IMR-90 (cell line): ENCODE measurements around the gene ZFP42. TPM values are rescaled to one million over a fixed set of nuclear protein-coding genes. Genes with fewer than 3 reads are reported as not detected.

Source experiments
- ATAC-seq: fragments of 200-7000 bp; cut with Tn5 transposase; 2 replicates; pipeline ENCODE4 v1.9.1; 2020; ENCODE audit warnings: low read depth, mild to moderate bottlenecking, moderate library complexity
- BruUV-seq: library from RNA; stranded (reverse); fragments of 400-500 nt; replicated peaks from 2 replicates; lab custom pipeline; 2021; lab: Mats Ljungman, UMichigan
- CTCF ChIA-PET: fragments of 300-600 bp; formaldehyde crosslinking; extraction: SDS; loops from one replicate; lab custom pipeline; 2021; ENCODE audit warnings: antibody characterized with exemption; lab: Yijun Ruan, JAX
- POLR2A ChIA-PET: fragments of 300-600 bp; sonication (Branson Sonifier 250); formaldehyde crosslinking; loops from one replicate; lab custom pipeline; 2022; ENCODE audit warnings: antibody characterized with exemption; ENCODE audit not compliant: unreplicated experiment; lab: Charles Lee
- DNase-seq: peaks from one replicate; pipeline ENCODE4 v3.0.0; 2013
- H2AFZ ChIP-seq: replicated peaks from 2 replicates; pipeline ENCODE3; 2013; ENCODE audit warnings: low read length, mild to moderate bottlenecking; ENCODE audit not compliant: poor library complexity
- H2AK5ac ChIP-seq: 2 replicates; pipeline ENCODE4 v1.6.1; 2013; ENCODE audit warnings: low read depth, low read length, inconsistent platforms
- H2AK9ac ChIP-seq: replicated peaks from 2 replicates; pipeline ENCODE3; 2013; ENCODE audit warnings: mild to moderate bottlenecking, low read depth, low read length, moderate library complexity; ENCODE audit not compliant: poor library complexity
- H2BK120ac ChIP-seq: 2 replicates; pipeline ENCODE4 v1.6.1; 2013; ENCODE audit warnings: low read depth, low read length, inconsistent platforms
- H2BK15ac ChIP-seq: 3 replicates; pipeline ENCODE4 v1.6.1; 2013; ENCODE audit warnings: low read depth, low read length, inconsistent platforms
- H2BK20ac ChIP-seq: 2 replicates; pipeline ENCODE4 v1.6.1; 2013; ENCODE audit warnings: low read depth, mild to moderate bottlenecking, inconsistent platforms, low read length, moderate library complexity
- H2BK5ac ChIP-seq: 2 replicates; pipeline ENCODE4 v1.6.1; 2013; ENCODE audit warnings: mild to moderate bottlenecking, low read depth, low read length, inconsistent platforms; ENCODE audit not compliant: poor library complexity, severe bottlenecking
- H3K14ac ChIP-seq: replicated peaks from 2 replicates; pipeline ENCODE4 v1.6.1; 2013; ENCODE audit warnings: low read depth, low read length, inconsistent platforms
- H3K18ac ChIP-seq: 2 replicates; pipeline ENCODE4 v1.6.1; 2013; ENCODE audit warnings: low read depth, low read length, control low read depth
- H3K23ac ChIP-seq: 2 replicates; pipeline ENCODE4 v1.6.1; 2013; ENCODE audit warnings: low read depth, low read length, inconsistent platforms
- H3K27ac ChIP-seq: 2 replicates; pipeline ENCODE4 v1.5.1; 2013; ENCODE audit warnings: mild to moderate bottlenecking, control low read depth, low read length; ENCODE audit not compliant: insufficient read depth
- H3K27me3 ChIP-seq: 2 replicates; pipeline ENCODE4 v1.6.1; 2013; ENCODE audit warnings: low read length; ENCODE audit not compliant: control insufficient read depth, insufficient read depth
- H3K36me3 ChIP-seq: 2 replicates; pipeline ENCODE4 v1.6.1; 2013; ENCODE audit warnings: low read length, mixed read lengths; ENCODE audit not compliant: control insufficient read depth, insufficient read depth
- H3K4ac ChIP-seq: 2 replicates; pipeline ENCODE4 v1.6.1; 2013; ENCODE audit warnings: low read depth, low read length, inconsistent platforms
- H3K4me1 ChIP-seq: 2 replicates; pipeline ENCODE4 v1.6.1; 2013; ENCODE audit warnings: low read length, mixed read lengths; ENCODE audit not compliant: control insufficient read depth, insufficient read depth
- H3K4me2 ChIP-seq: 2 replicates; pipeline ENCODE4 v1.6.1; 2013; ENCODE audit warnings: low read depth, mild to moderate bottlenecking, control low read depth, low read length, moderate library complexity
- H3K4me3 ChIP-seq: 2 replicates; pipeline ENCODE4 v1.5.1; 2013; ENCODE audit warnings: low read depth, mild to moderate bottlenecking, control low read depth, low read length, moderate library complexity; ENCODE audit not compliant: insufficient read depth
- H3K56ac ChIP-seq: 2 replicates; pipeline ENCODE4 v1.6.1; 2013; ENCODE audit warnings: low read length, inconsistent platforms; ENCODE audit not compliant: insufficient read depth; ENCODE audit errors: extremely low read depth
- H3K79me1 ChIP-seq, 2 experiments: 2 replicates each; pipeline ENCODE4 v1.6.1; 2013; ENCODE audit warnings: low read length in 2 of 2, inconsistent platforms in 1 of 2, low read depth in 1 of 2
- H3K9ac ChIP-seq: 2 replicates; pipeline ENCODE4 v1.6.1; 2013; ENCODE audit warnings: low read depth, low read length, control low read depth
- H3K9me1 ChIP-seq: 2 replicates; pipeline ENCODE4 v1.6.1; 2013; ENCODE audit warnings: low read length, inconsistent platforms; ENCODE audit not compliant: insufficient read depth
- H3K9me3 ChIP-seq: 2 replicates; pipeline ENCODE4 v1.6.1; 2013; ENCODE audit warnings: low read length; ENCODE audit not compliant: control insufficient read depth, insufficient read depth
- H4K20me1 ChIP-seq: 2 replicates; pipeline ENCODE4 v1.6.1; 2013; ENCODE audit warnings: low read length, inconsistent platforms; ENCODE audit not compliant: insufficient read depth
- H4K5ac ChIP-seq: 2 replicates; pipeline ENCODE4 v1.6.1; 2013; ENCODE audit warnings: mild to moderate bottlenecking, low read depth, low read length, control low read depth
- H4K8ac ChIP-seq, 2 experiments: 2 replicates each; pipeline ENCODE4 v1.6.1; 2013; ENCODE audit warnings: low read depth in 2 of 2, low read length in 2 of 2, control low read depth in 1 of 2, inconsistent platforms in 1 of 2
- H4K91ac ChIP-seq: 2 replicates; pipeline ENCODE4 v1.6.1; 2013; ENCODE audit warnings: low read depth, low read length, inconsistent platforms; ENCODE audit not compliant: insufficient read depth
- RAD21 ChIP-seq: IDR thresholded peaks from 2 replicates; pipeline ENCODE4 v1.6.1; 2012; ENCODE audit warnings: low read length, improper control_type of control experiment
- WGBS, 2 experiments: methylation state at CpG; one replicate each; pipeline versions ENCODE4 v1.1.5 to v1.1.7; 2013; ENCODE audit warnings: missing lambda C conversion rate in 2 of 2; ENCODE audit not compliant: insufficient read length in 1 of 2; ENCODE audit errors: extremely low coverage in 2 of 2; 5-methylcytosine and 5-hydroxymethylcytosine counted together
- dilution Hi-C: fragments of 300-500 bp; cut with HindIII; formaldehyde crosslinking; loops from one replicate; pipeline ENCODE4 v1.14.3; 2018; ENCODE audit warnings: low sequenced_read_pairs; ENCODE audit not compliant: unreplicated experiment
- in situ Hi-C: fragments of 300-500 bp; cut with MboI; formaldehyde crosslinking; loops from 3 replicates; pipeline ENCODE4 v1.14.3; 2019; ENCODE audit warnings: low sequenced_read_pairs, inconsistent platforms, mixed read lengths
- intact Hi-C: fragments of 100-400 bp; cut with micrococcal nuclease; formaldehyde crosslinking; loops from 2 replicates; pipeline ENCODE4 v1.10.0; 2022
- polyA plus RNA-seq, 3 experiments: library from polyadenylated mRNA; depleted of rRNA; stranded (reverse); fragments of >200 nt; gene quantifications; 2 replicates each; pipeline ENCODE4 v1.2.3, GENCODE V29; 2012; ENCODE audit warnings: low replicate concordance in 1 of 3
- total RNA-seq: library from RNA; depleted of rRNA; stranded (reverse); fragments of >200 nt; gene quantifications from 2 replicates; pipeline ENCODE4 v1.2.3, GENCODE V29; 2012

ZFP42 gene
- total and polyA plus RNA-seq, 2 of the 4 experiments (the other 2 are of a cell fraction), result not detected

DNA sequence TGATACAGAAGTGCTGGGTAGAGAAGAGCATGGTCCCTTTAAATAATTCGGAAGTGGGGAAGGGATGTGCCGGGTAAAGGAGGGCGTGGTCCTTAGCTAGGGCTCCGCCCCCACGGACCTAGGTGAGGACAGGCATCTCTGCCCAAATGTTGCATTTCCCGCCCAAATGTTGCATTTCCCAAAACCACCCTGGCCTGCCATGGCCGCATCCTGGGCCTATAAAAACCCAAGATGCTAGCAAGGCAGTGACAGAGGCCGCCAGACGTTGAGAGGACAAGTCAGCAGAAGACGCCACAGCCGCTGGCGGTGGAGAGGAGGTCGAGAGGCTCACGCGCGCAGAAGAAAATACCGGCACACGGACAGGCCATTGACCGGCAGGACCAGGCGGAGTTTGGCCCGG is 46.1 kb downstream of the ZFP42 start:
- no peak overlapping the region for H3K27ac ChIP-seq
- no peak overlapping the region for H4K8ac ChIP-seq
- no peaks in the 10 kb centered on the region for H3K79me1 ChIP-seq
- H2BK15ac ChIP-seq, result no peak overlapping the region
- H2BK5ac ChIP-seq, result no peak overlapping the region
- H3K36me3 ChIP-seq, result no peaks in the 10 kb centered on the region
- no peak overlapping the region for H3K14ac ChIP-seq
- H3K9me3 ChIP-seq, result peaks cover 2% of the 10 kb centered on the region; the same call in 1 of the 2 replicates
- dilution Hi-C loops, result no loop called here
- TF ChIP-seq RAD21, result no peak
- no peak overlapping the region for H2BK20ac ChIP-seq
- no peak overlapping the region for H2AK5ac ChIP-seq
- H3K18ac ChIP-seq, result no peak overlapping the region
- H3K23ac ChIP-seq, result no peak overlapping the region
- H3K27me3 ChIP-seq, result no peaks in the 10 kb centered on the region
- no peak for ATAC-seq
- H2BK120ac ChIP-seq, result no peak overlapping the region
- no peak overlapping the region for H3K9ac ChIP-seq
- H4K5ac ChIP-seq, result no peak overlapping the region
- no peak overlapping the region for H2AK9ac ChIP-seq
- in situ Hi-C loops, result no loop called here
- no peak overlapping the region for H3K56ac ChIP-seq
- POLR2A ChIA-PET, result no interaction called here
- no peak overlapping the region for H3K4me2 ChIP-seq
- CTCF ChIA-PET, result no interaction called here
- H4K20me1 ChIP-seq, result no peaks in the 10 kb centered on the region
- H2AFZ ChIP-seq, result peak overlapping the region; percentile 21
- BruUV-seq, result no TSS peak
- intact Hi-C loops, result no loop called here
- WGBS, 2 experiments, result 86% methylated on average over 15 of the region's 21 CpGs; no CpG with 5 or more reads in 1 of the 2 experiments
- no peak overlapping the region for H4K91ac ChIP-seq
- no peak overlapping the region for H3K4ac ChIP-seq
- no peaks in the 10 kb centered on the region for H3K9me1 ChIP-seq
- no peak for DNase-seq
- H3K4me3 ChIP-seq, result no peak overlapping the region
- no peaks in the 10 kb centered on the region for H3K4me1 ChIP-seq
